Measurements from ENCODE around the gene CTDP1.

CTDP1 gene

DNA sequence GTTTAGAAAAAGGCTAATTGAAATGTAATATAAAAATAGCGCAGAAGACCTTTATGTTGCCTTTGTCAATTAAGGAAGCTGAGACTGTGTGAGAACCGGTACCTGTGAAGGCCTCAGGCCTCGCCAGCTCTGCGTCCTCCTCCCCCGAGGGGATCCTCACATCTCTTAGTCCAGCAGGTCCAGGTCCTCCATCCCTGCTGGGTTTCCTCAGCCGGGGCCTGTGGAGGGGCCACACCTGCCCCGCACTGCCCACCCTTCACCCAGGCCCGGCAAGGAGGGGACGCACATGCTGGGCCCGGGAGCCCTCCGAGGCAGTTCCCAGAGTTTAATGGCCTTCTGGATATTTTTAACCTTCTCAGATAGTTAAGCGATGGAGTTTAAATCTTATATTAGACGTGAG is 121.6 kb downstream of the CTDP1 start:
- no peak for DNase-seq

DNA sequence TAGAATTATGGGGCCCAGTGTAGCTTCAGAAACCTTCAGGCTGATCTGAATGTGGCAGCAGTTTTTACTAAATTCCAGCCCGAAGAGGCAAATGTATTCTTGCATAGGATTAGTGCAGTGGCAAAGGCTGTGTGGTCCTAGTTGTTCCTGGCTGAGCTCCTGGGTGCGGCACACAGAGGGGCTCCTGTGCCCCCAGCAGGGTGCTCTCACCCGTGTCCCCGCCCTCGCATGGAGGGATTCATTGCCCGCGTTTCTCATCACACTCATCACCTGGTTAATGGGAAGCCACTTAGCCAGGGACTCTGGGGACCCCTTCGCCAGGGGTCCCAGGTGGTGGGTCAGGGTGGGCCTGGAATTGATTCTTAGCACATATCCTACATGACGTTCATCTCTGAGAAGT is 122.0 kb downstream of the CTDP1 start:
- DNase-seq = no peak

DNA sequence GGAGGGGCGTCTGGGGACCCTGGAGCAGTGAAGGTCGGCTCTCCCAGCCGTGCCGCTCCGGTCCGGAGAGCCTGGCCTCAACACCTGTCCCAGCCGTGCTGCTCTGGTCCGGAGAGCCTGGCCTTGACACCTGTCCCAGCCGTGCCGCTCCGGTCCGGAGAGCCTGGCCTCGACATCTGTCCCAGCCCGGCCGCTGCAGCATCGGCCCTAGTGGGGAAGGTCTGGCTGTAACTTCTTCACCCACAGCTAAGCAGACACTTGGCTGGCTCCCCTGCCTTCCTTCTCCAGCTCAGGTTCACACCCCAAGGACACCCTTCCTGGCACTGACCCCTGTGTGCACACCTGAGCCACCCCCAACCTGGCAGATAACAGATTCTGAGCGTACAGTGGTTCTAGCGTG is 122.7 kb downstream of the CTDP1 start:
- no peak for DNase-seq

DNA sequence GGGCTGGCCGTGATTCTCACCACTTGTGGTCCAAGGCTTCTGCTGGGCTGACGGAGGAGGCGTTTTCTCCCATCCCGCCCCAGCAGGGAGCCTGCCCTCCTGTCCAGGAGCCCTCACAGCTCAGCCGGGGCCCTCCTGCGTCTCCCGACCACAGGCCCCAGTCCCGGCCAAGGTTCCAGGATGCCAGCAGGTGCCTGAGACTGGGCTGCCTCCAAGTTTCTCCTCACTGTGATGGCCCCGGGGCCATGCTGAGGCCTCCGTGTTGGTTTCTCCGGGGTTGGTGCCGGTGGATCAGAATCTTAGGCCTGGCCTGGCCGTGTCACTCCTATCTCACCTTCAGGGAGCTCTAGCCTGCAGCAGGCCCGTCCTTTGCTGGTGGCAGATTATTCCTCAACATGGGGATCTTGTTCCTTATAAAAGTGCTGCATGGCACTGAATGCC is 124.0 kb downstream of the CTDP1 start:
- no peak for DNase-seq

Measured in CD4-positive, alpha-beta T cell treated with Interleukin-10 for 1 hour (primary cell).